Neural progenitor cell (in vitro differentiated cells): Measurements from ENCODE around the gene UTP11. TPM values are rescaled to one million over a fixed set of nuclear protein-coding genes. Genes with fewer than 3 reads are reported as not detected.
A peak's percentile ranks its signal among the peaks of the same experiment; 100 is the strongest.

Experiments used
- DNase-seq: peaks from one replicate; pipeline ENCODE4 v3.0.0-alpha.2; 2016; ENCODE audit warnings: low spot score
- H2AFZ ChIP-seq: fragments of 200-600 bp; sonication (generic); replicated peaks from 2 replicates; pipeline ENCODE4 v1.6.1; 2016; ENCODE audit warnings: antibody characterized with exemption
- H3F3A ChIP-seq: fragments of 200-600 bp; sonication (generic); 2 replicates; pipeline ENCODE4 v1.6.1; 2016; ENCODE audit warnings: antibody characterized with exemption, low read depth
- H3K27ac ChIP-seq: fragments of 200-600 bp; sonication (generic); 2 replicates; pipeline ENCODE4 v1.5.1; 2016; ENCODE audit warnings: mild to moderate bottlenecking
- H3K27me3 ChIP-seq: fragments of 200-600 bp; sonication (generic); 2 replicates; pipeline ENCODE4 v1.6.1; 2016; ENCODE audit warnings: mild to moderate bottlenecking, moderate library complexity
- H3K36me3 ChIP-seq: fragments of 200-600 bp; sonication (generic); 2 replicates; pipeline ENCODE4 v1.5.1; 2016
- H3K4me1 ChIP-seq: fragments of 200-600 bp; sonication (generic); 2 replicates; pipeline ENCODE4 v1.6.1; 2016; ENCODE audit warnings: mixed run types
- H3K4me2 ChIP-seq: fragments of 200-600 bp; sonication (generic); 2 replicates; pipeline ENCODE4 v1.6.1; 2016
- H3K4me3 ChIP-seq: fragments of 200-600 bp; sonication (generic); 2 replicates; pipeline ENCODE4 v1.5.1; 2016
- H3K79me2 ChIP-seq: fragments of 200-600 bp; sonication (generic); 2 replicates; pipeline ENCODE4 v1.6.1; 2016; ENCODE audit warnings: low read depth
- H3K9ac ChIP-seq: fragments of 200-600 bp; sonication (generic); 2 replicates; pipeline ENCODE4 v1.6.1; 2016
- H3K9me3 ChIP-seq: fragments of 200-600 bp; sonication (generic); 2 replicates; pipeline ENCODE4 v1.5.1; 2016; ENCODE audit warnings: low read depth
- H4K20me1 ChIP-seq: fragments of 200-600 bp; sonication (generic); 2 replicates; pipeline ENCODE4 v1.6.1; 2016; ENCODE audit warnings: low read depth
- H3K27ac Mint-ChIP-seq: 3 replicates; pipeline ENCODE4 v1.8.0; 2021; ENCODE audit warnings: mixed read lengths
- H3K27me3 Mint-ChIP-seq: 2 replicates; pipeline ENCODE4 v1.8.0; 2022; ENCODE audit warnings: low read depth, mild to moderate bottlenecking, inconsistent platforms, moderate library complexity, mixed read lengths; ENCODE audit not compliant: insufficient read depth
- H3K36me3 Mint-ChIP-seq: 3 replicates; pipeline ENCODE4 v1.8.0; 2021; ENCODE audit warnings: mixed read lengths
- H3K4me1 Mint-ChIP-seq: 3 replicates; pipeline ENCODE4 v1.8.0; 2021; ENCODE audit warnings: mixed read lengths
- H3K4me3 Mint-ChIP-seq: 3 replicates; pipeline ENCODE4 v1.8.0; 2021; ENCODE audit warnings: mild to moderate bottlenecking, moderate library complexity, mixed read lengths
- H3K9me3 Mint-ChIP-seq: 3 replicates; pipeline ENCODE4 v1.8.0; 2020; ENCODE audit warnings: mixed read lengths
- CTCF ChIP-seq: fragments of 200-600 bp; sonication (generic); IDR thresholded peaks from 2 replicates; pipeline ENCODE4 v1.5.1; 2017; ENCODE audit warnings: antibody characterized with exemption, mild to moderate bottlenecking
- EZH2 ChIP-seq: fragments of 200-600 bp; sonication (generic); IDR thresholded peaks from 2 replicates; pipeline ENCODE4 v1.6.1; 2017; ENCODE audit warnings: antibody characterized with exemption, mild to moderate bottlenecking, moderate library complexity
- EZH2phosphoT487 ChIP-seq: fragments of 200-600 bp; sonication (generic); IDR thresholded peaks from 2 replicates; pipeline ENCODE4 v1.6.1; 2017; ENCODE audit warnings: antibody characterized with exemption
- total RNA-seq: library from RNA; depleted of rRNA; stranded (reverse); fragments of >200 nt; gene quantifications from 2 replicates; pipeline ENCODE4 v1.2.3, GENCODE V29; 2015; ENCODE audit warnings: low replicate concordance

UTP11 gene
- total RNA-seq, 1 donor from 2014 or later, result 86.0 TPM

- no peaks in the 10 kb centered on the region for H3K36me3 ChIP-seq
- TF ChIP-seq EZH2phosphoT487, result no peak
- TF ChIP-seq EZH2, result no peak
- TF ChIP-seq CTCF, result no peak
- no peaks in the 10 kb centered on the region for H3K27me3 ChIP-seq
- Mint-ChIP-seq H3K27ac (no peak overlapping the region), H3K9me3 (no peaks in the 10 kb centered on the region), H3K36me3 (no peaks in the 10 kb centered on the region), H3K27me3 (peaks cover 10% of the 10 kb centered on the region), H3K4me3 (no peak overlapping the region), H3K4me1 (peaks cover 41% of the 10 kb centered on the region)
- H3K79me2 ChIP-seq, result peaks cover 29% of the 10 kb centered on the region
- H2AFZ ChIP-seq, result no peak overlapping the region
- H3F3A ChIP-seq, result peaks cover 8% of the 10 kb centered on the region
- no peaks in the 10 kb centered on the region for H3K9me3 ChIP-seq
- H3K4me1 ChIP-seq, result peaks cover 13% of the 10 kb centered on the region
- H4K20me1 ChIP-seq, result no peaks in the 10 kb centered on the region
- H3K4me2 ChIP-seq, result no peak overlapping the region
- no peak overlapping the region for H3K27ac ChIP-seq
- H3K9ac ChIP-seq, result no peak overlapping the region
- no peak for DNase-seq
- no peak overlapping the region for H3K4me3 ChIP-seq
Measured at GRCh38 chr1:38061883-38062328, 49.4 kb downstream of the UTP11 start.

GRCh38 chr1:38062361-38063288 is 50.1 kb downstream of the UTP11 start:
- Histone ChIP-seq H2AFZ (no peak overlapping the region), H3K79me2 (peaks cover 32% of the 10 kb centered on the region), H4K20me1 (no peaks in the 10 kb centered on the region), H3K36me3 (no peaks in the 10 kb centered on the region), H3K27ac (no peak overlapping the region), H3K9ac (no peak overlapping the region), H3K4me2 (no peak overlapping the region), H3K4me3 (no peak overlapping the region), H3K4me1 (peaks cover 13% of the 10 kb centered on the region), H3K9me3 (no peaks in the 10 kb centered on the region), H3K27me3 (no peaks in the 10 kb centered on the region), H3F3A (peaks cover 8% of the 10 kb centered on the region)
- H3K4me1 Mint-ChIP-seq, result peaks cover 45% of the 10 kb centered on the region
- H3K27ac Mint-ChIP-seq, result no peak overlapping the region
- peaks cover 10% of the 10 kb centered on the region for H3K27me3 Mint-ChIP-seq
- no peak overlapping the region for H3K4me3 Mint-ChIP-seq
- no peak for TF ChIP-seq EZH2phosphoT487
- no peak for TF ChIP-seq EZH2
- no peak for TF ChIP-seq CTCF
- H3K36me3 Mint-ChIP-seq, result no peaks in the 10 kb centered on the region
- no peaks in the 10 kb centered on the region for H3K9me3 Mint-ChIP-seq
- no peak for DNase-seq

DNA sequence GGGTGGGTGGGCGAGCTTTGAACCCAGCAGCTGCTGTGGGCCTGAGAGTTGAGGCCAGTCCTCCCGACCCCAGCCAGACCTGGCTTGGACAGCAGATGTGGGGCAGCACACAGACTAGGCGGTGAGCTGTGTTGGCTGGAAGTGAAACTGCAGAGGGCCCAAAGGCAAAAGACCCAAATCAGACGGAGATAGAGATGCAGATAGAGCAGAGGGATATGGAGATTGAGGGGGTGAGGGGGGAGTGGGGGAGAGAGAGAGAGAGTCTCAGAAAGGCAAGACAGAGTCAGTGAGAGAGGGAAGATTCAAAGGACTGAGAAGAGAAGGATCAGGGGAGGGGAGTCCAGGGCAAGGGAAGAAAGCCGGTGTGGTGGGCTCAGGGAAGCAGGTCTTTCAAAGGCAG is 51.1 kb downstream of the UTP11 start:
- Histone ChIP-seq H2AFZ (peak overlapping the region; percentile 8), H3K9ac (no peak overlapping the region), H3K4me1 (peaks cover 17% of the 10 kb centered on the region), H3K9me3 (no peaks in the 10 kb centered on the region), H3K27me3 (no peaks in the 10 kb centered on the region), H3F3A (peaks cover 8% of the 10 kb centered on the region), H3K36me3 (no peaks in the 10 kb centered on the region), H3K4me2 (peak overlapping the region; percentile 4), H3K27ac (no peak overlapping the region), H3K4me3 (no peak overlapping the region), H3K79me2 (peaks cover 34% of the 10 kb centered on the region), H4K20me1 (no peaks in the 10 kb centered on the region)
- peaks cover 53% of the 10 kb centered on the region for H3K4me1 Mint-ChIP-seq
- TF ChIP-seq EZH2phosphoT487 (no peak), EZH2 (no peak), CTCF (no peak)
- peak overlapping the region; percentile 8 for H3K4me3 Mint-ChIP-seq
- peak overlapping the region; percentile 76 for H3K27ac Mint-ChIP-seq
- H3K27me3 Mint-ChIP-seq, result peaks cover 9% of the 10 kb centered on the region
- H3K9me3 Mint-ChIP-seq, result no peaks in the 10 kb centered on the region
- DNase-seq, result no peak
- H3K36me3 Mint-ChIP-seq, result no peaks in the 10 kb centered on the region
